SK-N-SH treated with all-trans-retinoic acid at 6 μM for 48 hours (cell line): Measurements from ENCODE around the gene TMEM89.

Experiments used
- PATZ1 ChIP-seq: fragments of 250-450 bp; sonication (Bioruptor Pico); IDR thresholded peaks from 2 replicates; pipeline ENCODE4 v1.8.0; 2020; ENCODE audit warnings: mild to moderate bottlenecking, moderate library complexity, borderline replicate concordance
- POU6F1 ChIP-seq: fragments of 250-450 bp; sonication (Bioruptor Pico); IDR thresholded peaks from 2 replicates; pipeline ENCODE4 v1.8.0; 2021; ENCODE audit warnings: low read depth, mild to moderate bottlenecking, moderate library complexity, borderline replicate concordance
- PPARA ChIP-seq: fragments of 250-450 bp; sonication (Bioruptor Pico); IDR thresholded peaks from 2 replicates; pipeline ENCODE4 v1.5.0; 2020; ENCODE audit warnings: mild to moderate bottlenecking, borderline replicate concordance
- RARB ChIP-seq: fragments of 250-450 bp; sonication (Bioruptor Pico); IDR thresholded peaks from 2 replicates; pipeline ENCODE4 v1.8.0; 2021; ENCODE audit warnings: mild to moderate bottlenecking, moderate library complexity
- ZFP3 ChIP-seq: fragments of 250-450 bp; sonication (Bioruptor Pico); IDR thresholded peaks from 2 replicates; pipeline ENCODE4 v1.5.0; 2020; ENCODE audit warnings: mild to moderate bottlenecking, moderate library complexity
- ZNF70 ChIP-seq: fragments of 450-650 bp; formaldehyde crosslinking; IDR thresholded peaks from 2 replicates; pipeline ENCODE4 v1.5.0; 2020; ENCODE audit warnings: mild to moderate bottlenecking, moderate library complexity
- TF ChIP-seq, protein P1 (sequence below): fragments of 250-450 bp; sonication (Bioruptor Pico); IDR thresholded peaks from 2 replicates; pipeline ENCODE4 v1.5.1; 2021; ENCODE audit warnings: mild to moderate bottlenecking, moderate library complexity

GRCh38 chr3:48617559-48617958 lies 4.0 kb downstream of the TMEM89 start:
- no peak for TF ChIP-seq ZFP3 (CRISPR knock-in tag)
- TF ChIP-seq PPARA (CRISPR knock-in tag) = no peak
- no peak for TF ChIP-seq PATZ1
- TF ChIP-seq, protein P1, sequence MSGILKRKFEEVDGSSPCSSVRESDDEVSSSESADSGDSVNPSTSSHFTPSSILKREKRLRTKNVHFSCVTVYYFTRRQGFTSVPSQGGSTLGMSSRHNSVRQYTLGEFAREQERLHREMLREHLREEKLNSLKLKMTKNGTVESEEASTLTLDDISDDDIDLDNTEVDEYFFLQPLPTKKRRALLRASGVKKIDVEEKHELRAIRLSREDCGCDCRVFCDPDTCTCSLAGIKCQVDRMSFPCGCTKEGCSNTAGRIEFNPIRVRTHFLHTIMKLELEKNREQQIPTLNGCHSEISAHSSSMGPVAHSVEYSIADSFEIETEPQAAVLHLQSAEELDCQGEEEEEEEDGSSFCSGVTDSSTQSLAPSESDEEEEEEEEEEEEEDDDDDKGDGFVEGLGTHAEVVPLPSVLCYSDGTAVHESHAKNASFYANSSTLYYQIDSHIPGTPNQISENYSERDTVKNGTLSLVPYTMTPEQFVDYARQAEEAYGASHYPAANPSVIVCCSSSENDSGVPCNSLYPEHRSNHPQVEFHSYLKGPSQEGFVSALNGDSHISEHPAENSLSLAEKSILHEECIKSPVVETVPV (CRISPR knock-in tag) = no peak
- no peak for TF ChIP-seq ZNF70
- TF ChIP-seq POU6F1 = no peak
- no peak for TF ChIP-seq RARB (CRISPR knock-in tag)
